Inflammatory macrophage treated with lipopolysaccharide for 1 hour (primary cell): ENCODE measurements around the gene ZBTB46.
"Not testable (repeated sequence)": the region's sequence is repeated elsewhere in the genome, so short reads cannot be mapped to it uniquely, and the experiment has no call there.

ENCODE experiments used
- DNase-seq, 2 donors: peaks; one replicate each; pipeline ENCODE4 v3.0.0-alpha.2; 2020 to 2022

The ZBTB46 gene

GRCh38 chr20:63732118-63733095 is 98.7 kb downstream of the ZBTB46 start:
- DNase-seq: no peak

- DNase-seq: no peak
Observed at GRCh38 chr20:63731410-63731809, 99.7 kb downstream of the ZBTB46 start.

GRCh38 chr20:63730189-63730733 is 100.8 kb downstream of the ZBTB46 start:
- DNase-seq: not testable (repeated sequence)

- not testable (repeated sequence) for DNase-seq
Observed at GRCh38 chr20:63722967-63723622, 108.0 kb downstream of the ZBTB46 start.

GRCh38 chr20:63718996-63719395 is 112.1 kb downstream of the ZBTB46 start:
- no peak for DNase-seq

GRCh38 chr20:63714858-63715257 is 116.2 kb downstream of the ZBTB46 start:
- no peak for DNase-seq

GRCh38 chr20:63712191-63712590 is 118.9 kb downstream of the ZBTB46 start:
- DNase-seq: no peak

GRCh38 chr20:63711085-63711645 is 119.9 kb downstream of the ZBTB46 start:
- no peak for DNase-seq

GRCh38 chr20:63709149-63709527 is 121.9 kb downstream of the ZBTB46 start:
- DNase-seq: no peak

GRCh38 chr20:63708301-63709148 is 122.5 kb downstream of the ZBTB46 start:
- no peak for DNase-seq

- DNase-seq: peak; percentile 86 to 92
Observed at GRCh38 chr20:63707558-63708300, 123.3 kb downstream of the ZBTB46 start, which contains the start of the genes ARFRP1 and ZGPAT. Gene ARFRP1 (minus strand): TSS chr20:63707976. CDS start chr20:63707091, 885 bp downstream. Gene ZGPAT (plus strand): TSS chr20:63708039. CDS start chr20:63708581, 542 bp downstream.

- DNase-seq: peak; percentile 75 to 79
Observed at GRCh38 chr20:63706852-63707557, 124.1 kb downstream of the ZBTB46 start.

- DNase-seq: no peak
Observed at GRCh38 chr20:63706027-63706695, 124.9 kb downstream of the ZBTB46 start.

- DNase-seq: no peak
Observed at GRCh38 chr20:63705232-63706026, 125.6 kb downstream of the ZBTB46 start.

- no peak for DNase-seq
Observed at GRCh38 chr20:63704749-63705117, 126.3 kb downstream of the ZBTB46 start.

GRCh38 chr20:63703976-63704748 is 126.9 kb downstream of the ZBTB46 start:
- no peak for DNase-seq

- no peak for DNase-seq
Observed at GRCh38 chr20:63703471-63703975, 127.5 kb downstream of the ZBTB46 start.

- DNase-seq: no peak
Observed at GRCh38 chr20:63702751-63703470, 128.2 kb downstream of the ZBTB46 start.
